PC-9 (cell line): ENCODE data around the gene MYO5C. TPM values are rescaled to one million over a fixed set of nuclear protein-coding genes. Genes with fewer than 3 reads are reported as not detected.

ENCODE experiments used
- BruUV-seq: library from RNA; stranded (reverse); fragments of 400-500 nt; replicated peaks from 2 replicates; lab custom pipeline; 2021; lab: Mats Ljungman, UMichigan
- CTCF ChIA-PET: fragments of 300-600 bp; sonication (Branson Sonifier 250); formaldehyde crosslinking; loops from one replicate; lab custom pipeline; 2022; ENCODE audit warnings: antibody characterized with exemption; lab: Charles Lee
- POLR2A ChIA-PET: fragments of 300-600 bp; sonication (Branson Sonifier 250); formaldehyde crosslinking; loops from one replicate; lab custom pipeline; 2022; ENCODE audit warnings: antibody characterized with exemption; ENCODE audit not compliant: unreplicated experiment; lab: Charles Lee
- DNase-seq, 2 experiments: peaks; one replicate each; pipeline versions ENCODE4 v3.0.0 to v3.0.0-alpha.2; 2015 to 2022; ENCODE audit warnings: mixed read lengths in 1 of 2
- H2AFZ ChIP-seq: fragments of 200-600 bp; sonication (generic); 2 replicates; pipeline ENCODE4 v1.8.1; 2017; ENCODE audit warnings: antibody characterized with exemption
- H3F3A ChIP-seq: fragments of 200-600 bp; sonication (generic); 2 replicates; pipeline ENCODE4 v1.8.1; 2017; ENCODE audit warnings: antibody characterized with exemption, mild to moderate bottlenecking, low read depth; ENCODE audit not compliant: insufficient read depth
- H3K27ac ChIP-seq: fragments of 200-600 bp; sonication (generic); 2 replicates; pipeline ENCODE4 v1.6.1; 2016; ENCODE audit warnings: mixed run types
- H3K27me3 ChIP-seq: fragments of 200-600 bp; sonication (generic); 2 replicates; pipeline ENCODE4 v1.6.1; 2016; ENCODE audit warnings: low read depth, mixed run types; ENCODE audit not compliant: insufficient read depth
- H3K36me3 ChIP-seq: fragments of 200-600 bp; sonication (generic); 2 replicates; pipeline ENCODE4 v1.6.1; 2016; ENCODE audit warnings: low read depth, mixed run types
- H3K4me1 ChIP-seq: fragments of 200-600 bp; sonication (generic); replicated peaks from 2 replicates; pipeline ENCODE4 v1.6.1; 2016; ENCODE audit warnings: mixed run types; ENCODE audit not compliant: insufficient read depth
- H3K4me2 ChIP-seq: fragments of 200-600 bp; sonication (generic); 2 replicates; pipeline ENCODE4 v1.6.1; 2017; ENCODE audit warnings: mixed run types
- H3K4me3 ChIP-seq: fragments of 200-600 bp; sonication (generic); 2 replicates; pipeline ENCODE4 v1.6.1; 2016; ENCODE audit warnings: mixed run types
- H3K79me2 ChIP-seq: fragments of 200-600 bp; sonication (generic); 2 replicates; pipeline ENCODE4 v1.6.1; 2017; ENCODE audit warnings: low read depth, mixed run types
- H3K9me2 ChIP-seq: fragments of 200-600 bp; sonication (generic); 2 replicates; pipeline ENCODE4 v1.8.1; 2017; ENCODE audit warnings: mild to moderate bottlenecking; ENCODE audit not compliant: insufficient read depth
- H3K9me3 ChIP-seq: fragments of 200-600 bp; sonication (generic); 2 replicates; pipeline ENCODE4 v1.8.1; 2016; ENCODE audit warnings: low read depth; ENCODE audit not compliant: insufficient read depth
- H4K20me1 ChIP-seq: fragments of 200-600 bp; sonication (generic); 2 replicates; pipeline ENCODE4 v1.8.1; 2017; ENCODE audit not compliant: insufficient read depth
- EZH2 ChIP-seq: fragments of 200-600 bp; sonication (generic); IDR thresholded peaks from 2 replicates; pipeline ENCODE4 v1.8.0; 2017; ENCODE audit warnings: antibody characterized with exemption, low read depth
- intact Hi-C: fragments of 100-400 bp; cut with micrococcal nuclease; formaldehyde crosslinking; loops from one replicate; pipeline ENCODE4 v1.10.0; 2022; ENCODE audit not compliant: unreplicated experiment
- total RNA-seq: library from RNA; stranded (reverse); gene quantifications from 2 replicates; pipeline ENCODE4 v1.2.3, GENCODE V29; 2021
- TF ChIP-seq, protein P1 (sequence below): fragments of 200-600 bp; sonication (generic); conservative IDR thresholded peaks from 2 replicates; pipeline ENCODE4 v1.6.1; 2017; ENCODE audit warnings: mixed run types, antibody characterized with exemption, mild to moderate bottlenecking, moderate library complexity

The MYO5C gene
- total RNA-seq, 1 experiment from 2014 or later: 41.1 TPM

DNA sequence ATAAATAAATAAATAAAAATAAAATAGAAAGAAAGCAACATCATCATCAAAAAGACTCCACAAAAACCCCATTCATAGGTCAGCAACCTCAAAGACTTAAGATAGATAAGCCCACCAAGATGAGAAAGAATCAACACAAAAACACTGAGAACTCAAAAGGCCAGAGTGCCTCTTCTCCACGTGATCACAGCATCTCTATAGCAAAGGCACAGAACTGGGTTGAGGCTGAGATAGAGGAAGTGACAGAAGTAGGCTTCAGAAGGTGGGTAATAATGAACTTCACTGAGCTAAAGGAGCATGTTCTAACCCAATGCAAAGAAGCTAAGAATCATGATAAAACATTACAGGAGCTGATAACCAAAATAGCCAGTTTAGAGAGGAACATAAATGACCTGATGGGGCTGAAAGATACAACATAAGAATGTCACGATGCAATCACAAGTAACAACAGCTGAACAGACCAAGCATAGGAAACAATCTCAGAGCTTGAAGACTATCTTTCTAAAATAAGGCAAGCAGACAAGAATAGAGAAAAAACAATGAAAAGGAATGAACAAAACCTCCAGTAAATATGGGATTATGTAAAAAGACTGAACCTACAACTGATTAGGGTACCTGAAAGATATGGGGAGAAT, 130.9 kb downstream of the MYO5C start:
- intact Hi-C loops: no loop called here
- no peaks in the 10 kb centered on the region for H3K36me3 ChIP-seq
- H2AFZ ChIP-seq: no peak overlapping the region
- no peaks in the 10 kb centered on the region for H3F3A ChIP-seq
- no peak overlapping the region for H3K4me3 ChIP-seq
- H3K27ac ChIP-seq: 0 out of 2 replicates have a peak overlapping the region, but pooled peaks have one; percentile 9
- H3K27me3 ChIP-seq: no peaks in the 10 kb centered on the region
- no peaks in the 10 kb centered on the region for H3K79me2 ChIP-seq
- CTCF ChIA-PET: interaction anchor here (0.6 kb wide), 1 partner anchor 9 kb away, joined by 3 read pairs; no protein-coding TSS in a partner anchor
- no peaks in the 10 kb centered on the region for H4K20me1 ChIP-seq
- no peaks in the 10 kb centered on the region for H3K9me3 ChIP-seq
- no TSS peak for BruUV-seq
- DNase-seq: no peak
- no peak overlapping the region for H3K4me2 ChIP-seq
- POLR2A ChIA-PET: no interaction called here
- no peak for TF ChIP-seq EZH2
- TF ChIP-seq, protein P1, sequence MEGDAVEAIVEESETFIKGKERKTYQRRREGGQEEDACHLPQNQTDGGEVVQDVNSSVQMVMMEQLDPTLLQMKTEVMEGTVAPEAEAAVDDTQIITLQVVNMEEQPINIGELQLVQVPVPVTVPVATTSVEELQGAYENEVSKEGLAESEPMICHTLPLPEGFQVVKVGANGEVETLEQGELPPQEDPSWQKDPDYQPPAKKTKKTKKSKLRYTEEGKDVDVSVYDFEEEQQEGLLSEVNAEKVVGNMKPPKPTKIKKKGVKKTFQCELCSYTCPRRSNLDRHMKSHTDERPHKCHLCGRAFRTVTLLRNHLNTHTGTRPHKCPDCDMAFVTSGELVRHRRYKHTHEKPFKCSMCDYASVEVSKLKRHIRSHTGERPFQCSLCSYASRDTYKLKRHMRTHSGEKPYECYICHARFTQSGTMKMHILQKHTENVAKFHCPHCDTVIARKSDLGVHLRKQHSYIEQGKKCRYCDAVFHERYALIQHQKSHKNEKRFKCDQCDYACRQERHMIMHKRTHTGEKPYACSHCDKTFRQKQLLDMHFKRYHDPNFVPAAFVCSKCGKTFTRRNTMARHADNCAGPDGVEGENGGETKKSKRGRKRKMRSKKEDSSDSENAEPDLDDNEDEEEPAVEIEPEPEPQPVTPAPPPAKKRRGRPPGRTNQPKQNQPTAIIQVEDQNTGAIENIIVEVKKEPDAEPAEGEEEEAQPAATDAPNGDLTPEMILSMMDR: no peak
- H3K4me1 ChIP-seq: no peaks in the 10 kb centered on the region; the same call in 1 of the 2 replicates
- no peaks in the 10 kb centered on the region for H3K9me2 ChIP-seq

DNA sequence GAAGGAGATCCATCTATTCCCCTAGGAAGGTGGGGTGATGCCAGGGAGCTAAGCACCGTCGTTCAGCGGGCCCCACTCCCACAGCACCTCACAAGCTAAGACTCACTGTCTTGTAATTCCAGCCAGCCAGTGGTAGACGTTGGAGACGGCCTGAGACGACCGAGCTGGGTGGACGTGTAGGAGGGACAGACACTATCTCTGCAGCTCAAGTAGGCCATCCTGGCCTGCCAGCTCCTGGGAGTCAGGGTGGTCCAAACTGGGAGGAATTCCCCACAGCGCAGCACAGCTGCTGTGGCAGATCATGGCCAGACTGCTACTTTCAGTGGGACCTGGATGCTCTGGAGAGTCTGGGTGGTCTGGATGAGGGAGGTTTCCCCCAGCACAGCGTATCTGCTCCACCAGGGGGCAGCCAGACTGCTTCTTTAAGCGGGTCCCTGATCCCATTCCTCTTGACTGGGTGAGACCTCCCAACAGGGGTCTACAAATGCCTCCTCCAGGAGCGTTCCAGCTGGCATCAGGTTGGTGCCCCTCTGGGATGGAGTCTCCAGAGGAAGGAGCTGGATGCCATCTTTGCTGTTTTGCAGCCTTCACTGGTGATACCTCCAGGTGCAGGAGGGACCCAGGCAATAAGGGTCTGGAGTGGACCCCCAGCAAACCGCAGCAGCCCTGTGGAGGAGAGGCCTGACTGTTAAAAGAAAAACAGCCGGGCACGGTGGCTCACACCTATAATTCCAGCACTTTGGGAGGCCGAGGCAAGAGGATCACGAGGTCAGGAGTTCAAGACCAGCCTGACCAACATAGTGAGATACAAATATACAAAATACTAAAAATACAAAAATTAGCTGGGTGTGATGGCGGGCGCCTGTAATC, 132.0 kb downstream of the MYO5C start:
- no peak overlapping the region for H3K4me2 ChIP-seq
- H3K79me2 ChIP-seq: no peaks in the 10 kb centered on the region
- no peaks in the 10 kb centered on the region for H3K9me3 ChIP-seq
- no peaks in the 10 kb centered on the region for H3F3A ChIP-seq
- BruUV-seq: no TSS peak
- no peak overlapping the region for H2AFZ ChIP-seq
- H3K27ac ChIP-seq: no peak overlapping the region
- H4K20me1 ChIP-seq: no peaks in the 10 kb centered on the region
- no peak overlapping the region for H3K4me3 ChIP-seq
- intact Hi-C loops: no loop called here
- no peaks in the 10 kb centered on the region for H3K9me2 ChIP-seq
- no peaks in the 10 kb centered on the region for H3K36me3 ChIP-seq
- TF ChIP-seq, protein P1: no peak
- no peak for TF ChIP-seq EZH2
- no peaks in the 10 kb centered on the region for H3K27me3 ChIP-seq
- ChIA-PET POLR2A (interaction anchor here (0.7 kb wide), 1 partner anchor 16 kb away, joined by 5 read pairs; no protein-coding TSS in a partner anchor), CTCF (no interaction called here)
- no peaks in the 10 kb centered on the region; the same call in 1 of the 2 replicates for H3K4me1 ChIP-seq
- DNase-seq: no peak

DNA sequence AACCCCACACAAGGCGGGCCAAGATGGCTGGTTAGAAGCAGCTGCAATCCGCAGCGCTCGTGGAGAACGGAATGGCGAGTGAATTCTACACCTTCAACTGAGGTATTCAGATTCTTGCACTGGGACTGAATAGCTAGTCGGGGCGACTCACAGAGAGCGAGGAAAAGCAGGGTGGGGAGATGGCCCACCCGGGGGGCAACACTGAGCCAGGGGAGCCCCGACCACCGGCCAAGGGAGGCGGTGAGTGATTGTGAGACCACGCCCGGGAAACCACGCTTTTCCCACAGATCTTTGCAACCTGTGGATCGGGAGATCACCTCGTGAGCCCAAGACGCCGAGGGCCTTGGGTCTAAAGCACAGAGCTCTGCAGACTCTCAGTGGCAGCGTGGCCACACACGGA, 132.7 kb downstream of the MYO5C start:
- H3K4me1 ChIP-seq: no peaks in the 10 kb centered on the region; the same call in 1 of the 2 replicates
- no peak overlapping the region for H3K4me2 ChIP-seq
- no peaks in the 10 kb centered on the region for H3F3A ChIP-seq
- intact Hi-C loops: no loop called here
- no peaks in the 10 kb centered on the region for H3K79me2 ChIP-seq
- BruUV-seq: no TSS peak
- ChIA-PET POLR2A (interaction anchor here (0.7 kb wide), 1 partner anchor 16 kb away, joined by 5 read pairs; no protein-coding TSS in a partner anchor), CTCF (no interaction called here)
- DNase-seq: no peak
- no peaks in the 10 kb centered on the region for H3K36me3 ChIP-seq
- TF ChIP-seq, protein P1: no peak
- no peak for TF ChIP-seq EZH2
- H2AFZ ChIP-seq: no peak overlapping the region
- H3K27ac ChIP-seq: no peak overlapping the region
- H3K9me2 ChIP-seq: no peaks in the 10 kb centered on the region
- no peak overlapping the region for H3K4me3 ChIP-seq
- no peaks in the 10 kb centered on the region for H3K27me3 ChIP-seq
- H4K20me1 ChIP-seq: no peaks in the 10 kb centered on the region
- H3K9me3 ChIP-seq: no peaks in the 10 kb centered on the region
